K562 (cell line): ENCODE results near the gene THG1L. TPM values are rescaled to one million over a fixed set of nuclear protein-coding genes. Genes with fewer than 3 reads are reported as not detected.
A peak's percentile ranks its signal among the peaks of the same experiment; 100 is the strongest.

ENCODE experiments used
- ATF6 ChIP-seq: sonication (generic); formaldehyde crosslinking; IDR thresholded peaks from 2 replicates; pipeline ENCODE4 v1.4.0; 2020; ENCODE audit warnings: mild to moderate bottlenecking, missing genetic modification reagents
- BDP1 ChIP-seq: IDR thresholded peaks from 3 replicates; pipeline ENCODE4 v1.6.1; 2011; ENCODE audit not compliant: insufficient read length, insufficient read depth
- CBX8 ChIP-seq: fragments of 200-600 bp; sonication (generic); IDR thresholded peaks from 2 replicates; pipeline ENCODE4 v1.6.1; 2012; ENCODE audit warnings: borderline replicate concordance, mixed run types, low read depth, mild to moderate bottlenecking, moderate library complexity, mixed read lengths, low read length, control low read depth, inconsistent platforms; ENCODE audit not compliant: poor library complexity, severe bottlenecking; ENCODE audit errors: extremely low read depth
- COPS2 ChIP-seq: fragments of 450-650 bp; conservative IDR thresholded peaks from 2 replicates; pipeline ENCODE4 v1.6.1; 2016; ENCODE audit warnings: mild to moderate bottlenecking, moderate library complexity
- CREB1 ChIP-seq, 2 experiments: sonication (generic) in 1 of 2; formaldehyde crosslinking in 1 of 2; IDR thresholded peaks; 2 replicates each; pipeline versions ENCODE4 v1.6.1 to v1.8.0; 2012 to 2022; ENCODE audit warnings: inconsistent platforms in 1 of 2, mild to moderate bottlenecking in 1 of 2, missing genetic modification reagents in 1 of 2, moderate library complexity in 1 of 2
- DEAF1 ChIP-seq: fragments of 450-650 bp; formaldehyde crosslinking; IDR thresholded peaks from 2 replicates; pipeline ENCODE4 v1.4.0; 2020; ENCODE audit warnings: mild to moderate bottlenecking, moderate library complexity
- E2F3 ChIP-seq: fragments of 250-450 bp; sonication (Bioruptor Pico); IDR thresholded peaks from 2 replicates; pipeline ENCODE4 v1.4.0; 2020; ENCODE audit warnings: mild to moderate bottlenecking
- HOXB6 ChIP-seq: fragments of 250-450 bp; sonication (Bioruptor Pico); IDR thresholded peaks from 2 replicates; pipeline ENCODE4 v1.5.1; 2022; ENCODE audit warnings: mild to moderate bottlenecking, borderline replicate concordance
- MIER1 ChIP-seq: fragments of 450-650 bp; IDR thresholded peaks from 2 replicates; pipeline ENCODE4 v1.6.1; 2016; ENCODE audit warnings: antibody characterized with exemption, mild to moderate bottlenecking, low read depth
- MYBL2 ChIP-seq, 2 experiments: fragments of 450-650 bp in 1 of 2; sonication (generic) in 1 of 2; formaldehyde crosslinking in 1 of 2; IDR thresholded peaks; 2 replicates each; pipeline versions ENCODE4 v1.6.1 to v1.8.1; 2017 to 2022; ENCODE audit warnings: borderline replicate concordance in 1 of 2, inconsistent platforms in 1 of 2, low read depth in 1 of 2, mild to moderate bottlenecking in 1 of 2, missing genetic modification reagents in 1 of 2, moderate library complexity in 1 of 2
- RFX5 ChIP-seq: IDR thresholded peaks from 2 replicates; pipeline ENCODE4 v1.6.1; 2011; ENCODE audit warnings: low read depth, mild to moderate bottlenecking, improper control_type of control experiment, low read length
- SIN3B ChIP-seq: fragments of 450-650 bp; IDR thresholded peaks from 2 replicates; pipeline ENCODE4 v1.6.1; 2017; ENCODE audit warnings: low read depth, mild to moderate bottlenecking, moderate library complexity
- SMARCB1 ChIP-seq: IDR thresholded peaks from 2 replicates; pipeline ENCODE4 v1.6.1; 2011; ENCODE audit warnings: improper control_type of control experiment, low read depth; ENCODE audit not compliant: insufficient read length
- SP2 ChIP-seq: IDR thresholded peaks from 2 replicates; pipeline ENCODE4 v1.6.1; 2011; ENCODE audit warnings: mild to moderate bottlenecking, low read depth, low read length, moderate library complexity; ENCODE audit not compliant: poor library complexity, severe bottlenecking; ENCODE audit errors: extremely low read depth
- TRIM25 ChIP-seq: fragments of 450-650 bp; IDR thresholded peaks from 2 replicates; pipeline ENCODE4 v1.7.0; 2016; ENCODE audit warnings: borderline replicate concordance
- XRCC3 ChIP-seq: fragments of 450-650 bp; IDR thresholded peaks from 2 replicates; pipeline ENCODE4 v1.6.1; 2017; ENCODE audit warnings: mild to moderate bottlenecking, moderate library complexity
- XRCC4 ChIP-seq: IDR thresholded peaks from one replicate; pipeline ENCODE4 v1.6.1; 2011; ENCODE audit not compliant: insufficient read depth, insufficient read length; ENCODE audit errors: extremely low read depth
- ZNF24 ChIP-seq: fragments of 450-650 bp; IDR thresholded peaks from 2 replicates; pipeline ENCODE4 v1.6.1; 2016
- ZNF512 ChIP-seq: IDR thresholded peaks from 2 replicates; pipeline ENCODE4 v1.6.1; 2016; ENCODE audit warnings: missing genetic modification characterization, missing compliant biosample characterization
- polyA plus RNA-seq, 8 experiments: library from polyadenylated mRNA; depleted of rRNA in 4 of 8; stranded (reverse) in 5 of 8; unstranded in 3 of 8; fragments of >200 nt; fragmentation: Nextera tagmentation in 2 of 8; fragmentation: Illumina TruSeq in 1 of 8; extraction: Ambion mirVana in 2 of 8; extraction: Trizol in 1 of 8; gene quantifications; 2 replicates each; pipeline versions ENCODE4 v1.2.1 to v1.2.3, GENCODE V29; 2011 to 2014; ENCODE audit warnings: inconsistent platforms in 1 of 8, missing spikeins in 1 of 8
- total RNA-seq, 7 experiments: library from RNA; depleted of rRNA in 6 of 7; stranded (reverse); fragments of >200 nt in 6 of 7; fragmentation: Illumina TruSeq in 2 of 7; extraction: Trizol in 2 of 7; gene quantifications; 2 replicates each; pipeline versions ENCODE4 v1.2.1 to v1.2.3, GENCODE V29; 2011 to 2021; ENCODE audit warnings: low replicate concordance in 1 of 7
- TF ChIP-seq, protein P1 (sequence below): sonication (generic); formaldehyde crosslinking; IDR thresholded peaks from 2 replicates; pipeline ENCODE4 v1.9.0; 2022; ENCODE audit warnings: mild to moderate bottlenecking, missing genetic modification reagents

Gene THG1L
- total and polyA plus RNA-seq, 9 of the 15 experiments (the other 6 are each of a cell fraction or from before 2014, with no cell fraction given) = 21.8 to 40.7 (median 28.0) TPM

DNA sequence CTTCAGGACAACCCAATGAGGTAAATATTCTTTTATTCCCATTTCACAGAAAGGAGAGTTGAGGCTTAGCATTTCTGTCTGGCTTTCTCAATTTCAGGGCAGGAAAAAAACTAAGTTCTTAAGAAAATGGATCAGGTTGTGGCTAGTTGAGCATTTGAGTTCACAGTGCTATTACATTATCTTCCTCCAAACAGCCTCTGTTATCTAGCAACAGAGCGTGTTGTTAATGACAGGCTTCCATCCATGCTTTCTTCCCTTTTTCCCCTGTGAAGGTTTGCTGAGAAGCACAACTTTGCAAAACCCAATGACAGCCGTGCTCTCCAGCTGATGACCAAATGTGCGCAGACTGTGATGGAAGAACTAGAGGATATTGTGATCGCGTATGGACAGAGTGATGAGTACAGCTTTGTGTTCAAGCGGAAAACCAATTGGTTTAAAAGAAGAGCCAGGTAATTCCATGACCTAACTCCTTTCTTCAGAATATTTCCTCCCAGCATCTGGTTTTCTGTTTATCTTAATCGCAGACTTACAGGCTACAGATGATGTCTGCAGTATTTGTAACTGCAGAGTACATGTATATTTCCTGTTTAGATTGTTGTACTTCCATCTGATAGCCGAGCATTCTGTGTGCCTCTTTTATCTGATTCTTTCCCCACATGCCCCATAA is 1.5 kb downstream of the THG1L start (continued):
- TF ChIP-seq, protein P1, sequence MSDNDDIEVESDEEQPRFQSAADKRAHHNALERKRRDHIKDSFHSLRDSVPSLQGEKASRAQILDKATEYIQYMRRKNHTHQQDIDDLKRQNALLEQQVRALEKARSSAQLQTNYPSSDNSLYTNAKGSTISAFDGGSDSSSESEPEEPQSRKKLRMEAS = no peak
- TF ChIP-seq ZNF24 = no peak
- TF ChIP-seq ATF6 (CRISPR knock-in tag) = no peak
- no peak for TF ChIP-seq DEAF1
- no peak for TF ChIP-seq COPS2
- no peak for TF ChIP-seq TRIM25
- TF ChIP-seq RFX5 = no peak
- TF ChIP-seq E2F3 (CRISPR knock-in tag) = no peak
- TF ChIP-seq MIER1 = no peak
- peak; percentile 50; the same call in 1 of the 2 replicates for TF ChIP-seq CREB1 (IDR thresholded peaks at IDR 0.05)
- no peak for TF ChIP-seq CREB1 (CRISPR knock-in tag; IDR thresholded peaks at IDR 0.05)
- no peak for TF ChIP-seq MYBL2 (IDR thresholded peaks at IDR 0.05; ENCODE audit: low read depth)
- no peak for TF ChIP-seq MYBL2 (CRISPR knock-in tag; IDR thresholded peaks at IDR 0.05; ENCODE audit: borderline replicate concordance)
- TF ChIP-seq SIN3B = no peak
- no peak for TF ChIP-seq HOXB6 (CRISPR knock-in tag)
- TF ChIP-seq SP2 = no peak
- TF ChIP-seq XRCC3 = no peak
- no peak for TF ChIP-seq CBX8
- no peak for TF ChIP-seq XRCC4
- no peak for TF ChIP-seq SMARCB1
- no peak for TF ChIP-seq BDP1
- TF ChIP-seq ZNF512 = no peak
